ENCODE results near the gene IGF2R. TPM values are rescaled to one million over a fixed set of nuclear protein-coding genes. Genes with fewer than 3 reads are reported as not detected.

IGF2R gene
- total and polyA plus RNA-seq, 4 experiments from 2014 or later, result 4.5 to 79.2 (median 48.1) TPM

DNA sequence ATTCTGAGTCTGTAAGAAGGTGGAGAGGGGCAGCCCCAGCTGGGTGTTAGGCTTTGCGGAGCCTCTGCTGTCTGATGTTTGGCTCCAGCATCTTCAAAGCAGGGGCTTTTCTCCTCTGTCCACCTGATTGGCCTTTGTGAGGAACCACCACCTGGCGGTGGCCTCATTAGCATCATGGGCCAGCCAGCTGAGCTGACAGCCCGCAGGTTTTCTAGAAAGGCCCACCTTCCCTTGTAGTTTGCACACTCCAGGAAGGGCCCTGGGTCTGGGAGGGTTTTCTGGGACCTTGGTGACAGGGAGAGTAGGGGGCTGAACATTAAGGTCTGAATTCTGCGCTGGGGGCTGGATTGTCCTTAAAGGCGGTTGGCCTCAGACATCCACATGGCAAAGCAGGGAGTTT is 11.6 kb downstream of the IGF2R start:
- ChIA-PET POLR2A (ENCODE audit: partially characterized antibody) (interaction anchor here (2.8 to 4.1 kb wide), 2 partner anchors 11 to 254 kb away, joined by 10 to 26 read pairs; partner anchors contain the start of genes IGF2R and WTAP), CTCF (ENCODE audit: partially characterized antibody) (no interaction called here)
- H3K4me1 Mint-ChIP-seq, result peaks cover 73 to 94% (median 84%) of the 10 kb centered on the region in 4 donors
- no peak overlapping the region for H3K4me3 ChIP-seq (ENCODE audit: low read length in 2 of 2)
- H3K4me1 ChIP-seq (ENCODE audit: insufficient read depth, low read length), result peaks cover 94% of the 10 kb centered on the region
- H3K27ac ChIP-seq (ENCODE audit: low read depth, low read length), result no peak overlapping the region
- no peaks in the 10 kb centered on the region for H3K27me3 Mint-ChIP-seq
- no peaks in the 10 kb centered on the region for H3K36me3 Mint-ChIP-seq
- H3K9me3 ChIP-seq (ENCODE audit: control insufficient read depth in 1 of 2, low read length in 2 of 2), result no peaks in the 10 kb centered on the region
- no peaks in the 10 kb centered on the region for H3K36me3 ChIP-seq (ENCODE audit: insufficient read depth, low read length)
- H3K9me3 Mint-ChIP-seq, result no peaks in the 10 kb centered on the region
- DNase-seq, result no peak
- peak overlapping the region; percentile 87 to 96 (median 93) for H3K27ac Mint-ChIP-seq
- no peaks in the 10 kb centered on the region for H3K27me3 ChIP-seq (ENCODE audit: insufficient read depth, low read length)
- peak overlapping the region in 5 of 8 donors; percentile 67 to 94 (median 83) for H3K4me3 Mint-ChIP-seq
- intact Hi-C loops (cut with micrococcal nuclease), result no loop called here

DNA sequence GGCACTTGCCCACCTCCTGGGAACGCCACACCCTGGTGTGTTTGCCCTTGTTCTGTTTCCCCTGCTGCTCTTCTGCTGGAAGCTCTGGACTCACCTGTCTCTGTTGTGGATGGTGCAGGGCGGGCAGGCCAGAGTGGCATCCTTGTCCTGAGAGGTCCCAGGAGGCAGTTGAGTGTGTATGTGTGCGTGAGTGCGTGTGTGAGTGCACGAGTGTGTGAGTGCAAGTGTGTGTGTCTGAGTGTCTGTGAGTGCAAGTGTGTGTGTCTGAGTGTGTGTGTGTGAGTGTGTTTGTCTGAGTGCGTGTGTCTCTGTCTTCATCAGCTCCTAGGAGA is 12.2 kb downstream of the IGF2R start:
- Mint-ChIP-seq H3K27me3 (no peaks in the 10 kb centered on the region), H3K4me3 (peak overlapping the region; percentile 67 to 94 (median 78)), H3K36me3 (no peaks in the 10 kb centered on the region), H3K4me1 (peaks cover 72 to 94% (median 83%) of the 10 kb centered on the region in 4 donors), H3K9me3 (no peaks in the 10 kb centered on the region), H3K27ac (peak overlapping the region; percentile 87 to 96 (median 93))
- Histone ChIP-seq H3K27ac (ENCODE audit: low read depth, low read length) (peak overlapping the region; percentile 55), H3K36me3 (ENCODE audit: insufficient read depth, low read length) (no peaks in the 10 kb centered on the region), H3K4me3 (ENCODE audit: low read length in 2 of 2) (peak overlapping the region in 1 of 2 donors; percentile 30), H3K9me3 (ENCODE audit: control insufficient read depth in 1 of 2, low read length in 2 of 2) (no peaks in the 10 kb centered on the region), H3K27me3 (ENCODE audit: insufficient read depth, low read length) (no peaks in the 10 kb centered on the region), H3K4me1 (ENCODE audit: insufficient read depth, low read length) (peaks cover 96% of the 10 kb centered on the region)
- intact Hi-C loops (cut with micrococcal nuclease), result no loop called here
- POLR2A ChIA-PET (ENCODE audit: partially characterized antibody), result interaction anchor here (1.0 to 4.1 kb wide), 8 partner anchors 9 to 287 kb away, joined by 3 to 34 read pairs (median 9); partner anchors contain the start of genes IGF2R and WTAP
- CTCF ChIA-PET (ENCODE audit: partially characterized antibody), result interaction anchor here (1.0 to 1.7 kb wide), 4 partner anchors 11 to 35 kb away, joined by 3 to 6 read pairs (median 4); no protein-coding TSS in a partner anchor
- DNase-seq, result no peak

DNA sequence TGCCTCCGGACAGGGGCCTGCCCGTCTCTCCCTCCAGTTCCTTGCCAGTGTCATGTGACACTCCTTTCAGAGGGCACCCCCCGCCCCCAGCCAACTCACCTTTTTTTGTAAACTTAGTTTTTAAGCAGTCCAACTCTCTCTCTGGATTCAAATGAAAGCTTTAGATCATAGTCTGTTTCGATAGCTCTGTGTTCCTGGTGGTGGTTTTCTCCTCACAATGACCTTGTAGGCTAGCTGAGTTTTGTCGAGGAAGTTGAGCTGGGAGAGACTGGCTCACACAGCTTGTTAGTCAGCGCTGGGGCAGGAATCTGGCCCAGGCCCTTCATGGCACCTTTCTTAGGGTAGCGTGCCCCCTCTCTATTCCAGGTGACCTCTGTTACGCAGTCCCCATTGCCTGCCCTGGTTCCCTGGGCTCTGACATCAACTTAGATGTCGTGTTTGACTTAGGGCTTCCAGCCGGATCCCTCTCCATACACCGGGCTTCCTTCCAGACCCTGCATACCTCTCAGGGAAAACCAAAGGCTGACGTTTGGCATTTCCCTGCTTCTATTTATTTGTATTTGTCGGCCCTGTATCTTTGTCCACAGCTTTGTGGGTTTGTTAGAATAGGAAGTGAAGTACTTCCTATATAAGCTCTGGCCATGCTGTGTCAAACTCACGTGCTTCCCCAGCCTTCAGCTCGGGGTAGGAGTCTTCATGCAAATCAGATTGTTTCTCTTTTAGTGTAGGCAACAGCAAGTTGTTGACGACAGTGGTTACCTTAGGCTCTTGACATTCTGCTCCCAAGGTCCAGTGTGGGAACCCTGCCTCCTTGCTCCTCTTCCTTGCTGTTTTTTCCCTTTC is 12.7 kb downstream of the IGF2R start:
- Mint-ChIP-seq H3K9me3 (no peaks in the 10 kb centered on the region), H3K4me3 (peak overlapping the region; percentile 67 to 94 (median 78)), H3K4me1 (peaks cover 75 to 98% (median 86%) of the 10 kb centered on the region in 4 donors), H3K27ac (peak overlapping the region; percentile 87 to 96 (median 93)), H3K27me3 (no peaks in the 10 kb centered on the region), H3K36me3 (no peaks in the 10 kb centered on the region)
- Histone ChIP-seq H3K27ac (ENCODE audit: low read depth, low read length) (peak overlapping the region; percentile 55), H3K27me3 (ENCODE audit: insufficient read depth, low read length) (no peaks in the 10 kb centered on the region), H3K36me3 (ENCODE audit: insufficient read depth, low read length) (no peaks in the 10 kb centered on the region), H3K4me1 (ENCODE audit: insufficient read depth, low read length) (peaks cover 97% of the 10 kb centered on the region), H3K9me3 (ENCODE audit: control insufficient read depth in 1 of 2, low read length in 2 of 2) (no peaks in the 10 kb centered on the region), H3K4me3 (ENCODE audit: low read length in 2 of 2) (peak overlapping the region in 1 of 2 donors; percentile 30)
- ChIA-PET POLR2A (ENCODE audit: partially characterized antibody) (interaction anchor here (0.7 to 4.1 kb wide), 11 partner anchors 9 to 481 kb away, joined by 3 to 34 read pairs (median 6); partner anchors contain the start of genes IGF2R, MRPL18, TCP1 and WTAP), CTCF (ENCODE audit: partially characterized antibody) (interaction anchor here (0.6 to 1.7 kb wide), 7 partner anchors 12 to 119 kb away, joined by 3 to 6 read pairs (median 4); no protein-coding TSS in a partner anchor)
- intact Hi-C loops (cut with micrococcal nuclease), result loop anchor here (2.0 kb wide), 1 partner anchor 33 kb away; no protein-coding TSS in a partner anchor
- peak; percentile 36 to 72 (median 42) for DNase-seq

DNA sequence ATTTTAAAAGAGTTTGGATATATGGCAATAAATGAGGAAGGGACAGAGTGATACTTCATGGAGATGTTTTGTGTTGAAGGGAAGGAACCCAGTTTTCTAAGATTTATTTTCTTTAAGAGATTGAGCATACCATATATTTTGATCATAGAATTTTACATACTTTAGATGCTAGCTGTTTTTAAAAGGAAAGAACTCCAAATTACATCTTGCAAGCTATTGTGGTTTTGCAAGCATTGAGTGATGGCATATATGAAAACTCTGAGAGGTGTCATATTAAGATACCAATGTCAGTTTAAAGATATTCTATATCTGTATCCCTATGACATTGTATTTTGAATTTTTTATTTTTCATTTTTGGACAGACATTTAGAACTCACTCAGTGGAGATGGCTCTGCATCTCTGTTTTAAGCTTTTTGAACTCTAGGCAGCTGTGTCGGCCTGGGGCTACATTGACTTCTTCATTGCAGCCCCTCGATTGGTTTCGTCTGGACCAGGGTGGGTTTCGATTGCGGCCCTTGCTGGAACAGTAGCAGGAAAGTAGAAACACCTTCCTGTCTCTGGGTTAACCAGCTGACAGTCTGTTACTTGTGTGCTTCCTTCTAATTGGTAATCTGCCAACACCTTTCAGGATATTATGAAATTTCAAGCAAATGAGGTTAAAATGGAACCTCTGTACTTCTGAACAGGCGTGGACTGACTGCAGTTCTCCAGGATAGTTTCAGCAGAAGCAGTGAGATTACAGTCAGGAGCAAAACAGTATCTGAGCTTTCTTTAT is 14.0 kb downstream of the IGF2R start:
- CTCF ChIA-PET (ENCODE audit: partially characterized antibody), result interaction anchor here (1.1 to 1.7 kb wide), 2 partner anchors 32 to 263 kb away, joined by 3 to 4 read pairs; no protein-coding TSS in a partner anchor
- Mint-ChIP-seq H3K27ac (peak overlapping the region; percentile 87 to 96 (median 93)), H3K36me3 (no peaks in the 10 kb centered on the region), H3K9me3 (no peaks in the 10 kb centered on the region), H3K27me3 (no peaks in the 10 kb centered on the region), H3K4me3 (peak overlapping the region; percentile 49 to 94 (median 78)), H3K4me1 (peaks cover 65 to 94% (median 81%) of the 10 kb centered on the region in 4 donors)
- Histone ChIP-seq H3K4me1 (ENCODE audit: insufficient read depth, low read length) (peaks cover 84% of the 10 kb centered on the region), H3K4me3 (ENCODE audit: low read length in 2 of 2) (no peak overlapping the region), H3K27me3 (ENCODE audit: insufficient read depth, low read length) (no peaks in the 10 kb centered on the region), H3K27ac (ENCODE audit: low read depth, low read length) (peak overlapping the region; percentile 55), H3K36me3 (ENCODE audit: insufficient read depth, low read length) (no peaks in the 10 kb centered on the region), H3K9me3 (ENCODE audit: control insufficient read depth in 1 of 2, low read length in 2 of 2) (no peaks in the 10 kb centered on the region)
- intact Hi-C loops (cut with micrococcal nuclease), result loop anchor here (2.0 kb wide), 1 partner anchor 32 kb away; no protein-coding TSS in a partner anchor
- POLR2A ChIA-PET (ENCODE audit: partially characterized antibody), result interaction anchor here (1.5 to 4.1 kb wide), 5 partner anchors 10 to 193 kb away, joined by 5 to 34 read pairs (median 10); partner anchors contain the start of genes IGF2R, MRPL18 and TCP1
- DNase-seq, result peak in 3 of 5 donors; percentile 35 to 37 (median 37)

DNA sequence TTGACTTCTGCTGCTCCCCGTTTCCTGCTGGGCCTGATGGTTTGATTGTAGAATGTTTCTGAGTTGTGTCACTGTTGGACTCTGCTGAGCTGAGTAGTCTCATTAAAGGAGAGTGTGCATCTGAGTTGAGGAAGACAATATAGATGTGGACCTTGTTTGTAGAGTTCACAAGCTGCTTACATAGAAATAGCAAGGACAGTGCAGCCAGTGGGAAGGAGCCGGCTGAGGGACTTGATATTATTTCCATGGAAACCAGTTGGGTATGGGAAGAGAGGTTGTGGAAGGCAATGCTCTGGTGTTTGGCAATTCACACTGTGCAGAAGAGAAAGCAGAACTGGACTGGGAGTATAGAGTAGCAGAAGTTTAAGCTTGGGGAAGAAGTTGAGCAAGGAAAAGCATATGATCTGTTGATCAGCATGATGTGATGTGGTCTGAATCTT is 14.8 kb downstream of the IGF2R start:
- POLR2A ChIA-PET (ENCODE audit: partially characterized antibody), result interaction anchor here (3.5 to 4.1 kb wide), 2 partner anchors 14 to 31 kb away, joined by 26 to 34 read pairs; partner anchors contain the start of gene IGF2R
- Mint-ChIP-seq H3K36me3 (no peaks in the 10 kb centered on the region), H3K9me3 (no peaks in the 10 kb centered on the region), H3K4me3 (peak overlapping the region in 7 of 8 donors; percentile 13 to 94 (median 80)), H3K4me1 (peaks cover 62 to 93% (median 80%) of the 10 kb centered on the region in 4 donors), H3K27ac (peak overlapping the region; percentile 32 to 96 (median 92)), H3K27me3 (no peaks in the 10 kb centered on the region)
- CTCF ChIA-PET (ENCODE audit: partially characterized antibody), result interaction anchor here (1.1 kb wide), 1 partner anchor 264 kb away, joined by 3 read pairs; no protein-coding TSS in a partner anchor
- DNase-seq, result no peak
- Histone ChIP-seq H3K27me3 (ENCODE audit: insufficient read depth, low read length) (no peaks in the 10 kb centered on the region), H3K36me3 (ENCODE audit: insufficient read depth, low read length) (no peaks in the 10 kb centered on the region), H3K9me3 (ENCODE audit: control insufficient read depth in 1 of 2, low read length in 2 of 2) (no peaks in the 10 kb centered on the region), H3K4me1 (ENCODE audit: insufficient read depth, low read length) (peaks cover 80% of the 10 kb centered on the region), H3K27ac (ENCODE audit: low read depth, low read length) (peak overlapping the region; percentile 55), H3K4me3 (ENCODE audit: low read length in 2 of 2) (no peak overlapping the region)
- intact Hi-C loops (cut with micrococcal nuclease), result loop anchor here (2.0 kb wide), 1 partner anchor 31 kb away; no protein-coding TSS in a partner anchor

DNA sequence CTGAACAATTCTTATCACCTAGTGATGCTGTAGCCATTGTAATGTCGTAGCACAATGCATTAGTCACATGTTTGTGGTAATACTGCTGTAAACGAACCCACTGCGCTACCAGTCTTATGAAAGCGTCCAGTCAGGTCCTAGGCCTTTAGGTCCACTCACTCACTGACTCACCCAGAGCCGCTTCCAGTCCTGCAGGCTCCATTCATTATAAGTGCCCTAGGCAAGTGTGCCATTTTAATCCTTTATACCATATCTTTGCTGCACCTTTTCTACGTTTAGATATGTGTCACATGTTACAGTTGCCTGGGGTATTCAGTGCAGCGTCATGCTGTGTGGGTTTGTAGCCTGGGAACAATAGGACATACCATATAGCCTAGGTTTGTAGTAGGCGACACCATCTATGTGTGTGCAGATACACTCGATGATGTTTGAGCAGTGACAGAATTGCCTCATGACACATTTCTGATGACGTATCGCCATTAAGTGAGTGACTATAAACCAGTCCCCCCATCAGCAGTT is 15.4 kb downstream of the IGF2R start:
- Mint-ChIP-seq H3K27me3 (no peaks in the 10 kb centered on the region), H3K4me3 (peak overlapping the region in 1 of 8 donors; percentile 87), H3K4me1 (peaks cover 59 to 93% (median 80%) of the 10 kb centered on the region in 4 donors), H3K27ac (peak overlapping the region in 3 of 7 donors; percentile 36 to 93 (median 87)), H3K36me3 (no peaks in the 10 kb centered on the region), H3K9me3 (no peaks in the 10 kb centered on the region)
- no peak overlapping the region for H3K4me3 ChIP-seq (ENCODE audit: low read length in 2 of 2)
- H3K36me3 ChIP-seq (ENCODE audit: insufficient read depth, low read length), result no peaks in the 10 kb centered on the region
- POLR2A ChIA-PET (ENCODE audit: partially characterized antibody), result interaction anchor here (3.5 kb wide), 1 partner anchor 30 kb away, joined by 34 read pairs; no protein-coding TSS in a partner anchor
- no peaks in the 10 kb centered on the region for H3K9me3 ChIP-seq (ENCODE audit: control insufficient read depth in 1 of 2, low read length in 2 of 2)
- H3K4me1 ChIP-seq (ENCODE audit: insufficient read depth, low read length), result peaks cover 80% of the 10 kb centered on the region
- H3K27me3 ChIP-seq (ENCODE audit: insufficient read depth, low read length), result no peaks in the 10 kb centered on the region
- no peak for DNase-seq
- intact Hi-C loops (cut with micrococcal nuclease), result no loop called here
- H3K27ac ChIP-seq (ENCODE audit: low read depth, low read length), result peak overlapping the region; percentile 55
- CTCF ChIA-PET (ENCODE audit: partially characterized antibody), result no interaction called here

Measured in CD4-positive, alpha-beta memory T cell (primary cell).